GM19395 (cell line): ENCODE data around the gene ZNF385D.

Source experiments
- ATAC-seq: cut with Tn5 transposase; IDR thresholded peaks from one replicate; pipeline ENCODE4 v1.9.1; 2021; ENCODE audit warnings: mild to moderate bottlenecking, moderate library complexity; ENCODE audit not compliant: unreplicated experiment

ZNF385D gene

GRCh38 chr3:21750831-21751391 is at the start of gene ZNF385D:
Gene ZNF385D (minus strand): TSS chr3:21751210. CDS start chr3:21750916, 294 bp downstream.
- ATAC-seq, result no peak

- no peak for ATAC-seq
These were observed 47.5 kb upstream of the ZNF385D start for GRCh38 chr3:21798356-21799088.

GRCh38 chr3:21795921-21796320 is 44.9 kb upstream of the ZNF385D start:
- no peak for ATAC-seq

GRCh38 chr3:21795152-21795837 is 44.3 kb upstream of the ZNF385D start:
- no peak for ATAC-seq

- ATAC-seq, result no peak
These were observed 43.3 kb upstream of the ZNF385D start for GRCh38 chr3:21794291-21794690.

GRCh38 chr3:21792176-21792575 is 41.2 kb upstream of the ZNF385D start:
- ATAC-seq, result no peak

GRCh38 chr3:21791356-21791755 is 40.3 kb upstream of the ZNF385D start:
- no peak for ATAC-seq

GRCh38 chr3:21790466-21790865 is 39.5 kb upstream of the ZNF385D start:
- ATAC-seq, result no peak

- no peak for ATAC-seq
These were observed 38.7 kb upstream of the ZNF385D start for GRCh38 chr3:21789730-21790129.

GRCh38 chr3:21786438-21786797 is 35.4 kb upstream of the ZNF385D start:
- no peak for ATAC-seq

- ATAC-seq, result no peak
These were observed 34.9 kb upstream of the ZNF385D start for GRCh38 chr3:21785765-21786437.

- ATAC-seq, result no peak
These were observed 32.8 kb upstream of the ZNF385D start for GRCh38 chr3:21783839-21784238.

GRCh38 chr3:21781355-21781754 is 30.3 kb upstream of the ZNF385D start:
- ATAC-seq, result no peak

- ATAC-seq, result no peak
These were observed 28.9 kb upstream of the ZNF385D start for GRCh38 chr3:21779909-21780308.

- ATAC-seq, result no peak
These were observed 27.7 kb upstream of the ZNF385D start for GRCh38 chr3:21778715-21779114.

- ATAC-seq, result no peak
These were observed 26.8 kb upstream of the ZNF385D start for GRCh38 chr3:21777821-21778220.

GRCh38 chr3:21766002-21766401 is 15.0 kb upstream of the ZNF385D start:
- ATAC-seq, result no peak

- no peak for ATAC-seq
These were observed 4.9 kb upstream of the ZNF385D start for GRCh38 chr3:21755896-21756295.

GRCh38 chr3:21754839-21755238 is 3.8 kb upstream of the ZNF385D start:
- ATAC-seq, result no peak

- ATAC-seq, result no peak
These were observed 1.8 kb upstream of the ZNF385D start for GRCh38 chr3:21752749-21753347.

- ATAC-seq, result no peak
These were observed 876 bp upstream of the ZNF385D start for GRCh38 chr3:21751886-21752285.
